ENCODE measurements around the gene CEP112. TPM values are rescaled to one million over a fixed set of nuclear protein-coding genes. Genes with fewer than 3 reads are reported as not detected.

CEP112 gene
- total and polyA plus RNA-seq, 2 donors (not counting 3 experiments of a cell fraction or from before 2014, with no cell fraction given), result 1.5 to 25.3 TPM

DNA sequence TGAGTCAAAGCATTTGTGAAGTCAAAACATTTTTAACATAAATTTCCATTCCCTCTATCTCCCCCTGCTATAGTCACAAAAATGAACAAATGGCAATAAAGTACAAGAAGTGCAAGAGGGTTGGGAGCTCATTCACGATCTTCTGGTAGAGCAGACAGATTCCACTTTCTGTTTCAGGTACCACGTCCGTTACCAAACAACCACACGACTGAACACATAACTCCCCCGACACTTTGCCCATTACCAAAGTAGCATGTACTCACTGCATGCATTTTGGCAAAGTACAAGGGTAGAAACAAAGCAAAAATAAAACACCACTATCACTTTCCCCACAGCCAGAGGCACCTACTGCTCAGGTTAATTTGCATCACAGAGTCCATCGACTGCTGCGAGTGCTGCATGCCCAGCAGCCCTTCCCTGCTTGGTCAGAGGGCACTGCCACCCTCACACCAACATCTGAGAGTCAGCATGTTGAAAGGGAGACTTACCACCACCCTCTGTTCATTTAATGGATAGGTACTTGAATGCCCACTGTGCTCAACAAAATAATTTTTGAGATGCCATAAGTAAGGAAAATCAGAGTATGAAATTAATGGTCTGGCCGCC, 480.2 kb downstream of the CEP112 start:
- CTCF ChIA-PET, result interaction anchor here (0.6 kb wide), 1 partner anchor 34 kb away, joined by 3 read pairs; no protein-coding TSS in a partner anchor
- FAIRE-seq, result no peak

DNA sequence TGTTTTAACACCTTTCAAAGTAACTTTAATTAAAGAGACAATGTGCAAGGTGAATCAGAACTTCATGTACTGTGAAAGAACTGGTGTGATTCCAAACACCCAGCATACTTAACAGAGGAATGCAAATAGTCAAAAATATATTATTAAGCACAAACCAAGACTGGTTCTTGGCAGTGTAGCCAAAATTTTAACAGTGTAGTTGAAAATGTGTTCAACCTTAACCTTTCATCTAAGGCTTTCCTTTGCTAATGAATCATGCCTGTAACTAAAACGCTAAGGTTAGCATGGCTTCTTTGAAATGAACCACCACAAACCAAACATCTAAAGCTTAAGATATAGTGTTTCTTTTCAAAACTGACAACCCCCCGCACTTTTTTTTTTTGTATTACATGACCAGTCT, 484.2 kb downstream of the CEP112 start:
- intact Hi-C loops (cut with micrococcal nuclease), result no loop called here

More for the DNA sequence above, 480.2 kb downstream of the CEP112 start:
- DNase-seq (ENCODE audit: low read depth, low spot score), result no peak
- BruUV-seq (replicated peaks), result no TSS peak
- no peaks in the 10 kb centered on the region for H3K79me2 ChIP-seq (ENCODE audit: control insufficient read depth, insufficient read depth, low read length)
- H3K9ac ChIP-seq (replicated peaks; ENCODE audit: extremely low read depth, insufficient read depth, low read length), result no peak overlapping the region
- no peak for TF ChIP-seq EZH2 (IDR thresholded peaks at IDR 0.05; ENCODE audit: borderline replicate concordance, low read depth, low read length, severe bottlenecking)
- no peak for TF ChIP-seq POLR2AphosphoS5 (IDR thresholded peaks at IDR 0.05; ENCODE audit: insufficient read depth, low read depth, low read length)
- TF ChIP-seq POLR2A (IDR thresholded peaks at IDR 0.05; ENCODE audit: low read depth, low read length), result no peak
- no peaks in the 10 kb centered on the region for H3K9me1 ChIP-seq (replicated peaks; ENCODE audit: control insufficient read depth, extremely low read depth, insufficient read depth, low read length)
- H3K4me3 ChIP-seq (replicated peaks in 1 of 3; ENCODE audit: insufficient read depth in 1 of 3, low read depth in 1 of 3, low read length in 3 of 3), result no peak overlapping the region
- dilution Hi-C loops (cut with MboI; ENCODE audit: extremely low pct_ligation_motif_present, low sequenced_read_pairs), result no loop called here
- H3K4me1 ChIP-seq (ENCODE audit: control insufficient read depth, extremely low read depth, insufficient read depth, low read length), result no peaks in the 10 kb centered on the region
- H3K27ac ChIP-seq (ENCODE audit: insufficient read depth, low read depth, low read length), result no peak overlapping the region
- H2AFZ ChIP-seq (ENCODE audit: low read depth, low read length), result no peak overlapping the region
- H3K36me3 ChIP-seq (ENCODE audit: control insufficient read depth in 2 of 2, extremely low read depth in 1 of 2, insufficient read depth in 2 of 2, low read length in 2 of 2), result no peaks in the 10 kb centered on the region
- no peaks in the 10 kb centered on the region for H3K27me3 ChIP-seq (ENCODE audit: control insufficient read depth in 2 of 2, insufficient read depth in 2 of 2, low read length in 2 of 2)
- POLR2A ChIA-PET, result no interaction called here
- no peaks in the 10 kb centered on the region for H3K9me3 ChIP-seq (replicated peaks; ENCODE audit: control insufficient read depth, insufficient read depth, low read length)
- intact Hi-C loops (cut with micrococcal nuclease), result no loop called here
- no peak overlapping the region for H3K4me2 ChIP-seq (ENCODE audit: insufficient read depth, low read length)
- H4K20me1 ChIP-seq (replicated peaks; ENCODE audit: control insufficient read depth, extremely low read depth, insufficient read depth, low read length), result no peaks in the 10 kb centered on the region

More for the DNA sequence above, 484.2 kb downstream of the CEP112 start:
- H3K4me1 ChIP-seq (ENCODE audit: control insufficient read depth, extremely low read depth, insufficient read depth, low read length), result no peaks in the 10 kb centered on the region
- H3K9me1 ChIP-seq (replicated peaks; ENCODE audit: control insufficient read depth, extremely low read depth, insufficient read depth, low read length), result no peaks in the 10 kb centered on the region
- no peaks in the 10 kb centered on the region for H4K20me1 ChIP-seq (replicated peaks; ENCODE audit: control insufficient read depth, extremely low read depth, insufficient read depth, low read length)
- H3K4me3 ChIP-seq (replicated peaks in 1 of 3; ENCODE audit: insufficient read depth in 1 of 3, low read depth in 1 of 3, low read length in 3 of 3), result no peak overlapping the region
- H3K4me2 ChIP-seq (ENCODE audit: insufficient read depth, low read length), result no peak overlapping the region
- H3K9ac ChIP-seq (replicated peaks; ENCODE audit: extremely low read depth, insufficient read depth, low read length), result no peak overlapping the region
- ChIA-PET POLR2A (no interaction called here), CTCF (no interaction called here)
- no peaks in the 10 kb centered on the region for H3K9me3 ChIP-seq (replicated peaks; ENCODE audit: control insufficient read depth, insufficient read depth, low read length)
- no TSS peak for BruUV-seq (replicated peaks)
- H3K27me3 ChIP-seq (ENCODE audit: control insufficient read depth in 2 of 2, insufficient read depth in 2 of 2, low read length in 2 of 2), result no peaks in the 10 kb centered on the region
- no peak for DNase-seq (ENCODE audit: low read depth, low spot score)
- no peak for FAIRE-seq
- H3K27ac ChIP-seq (ENCODE audit: insufficient read depth, low read depth, low read length), result no peak overlapping the region
- no peak overlapping the region for H2AFZ ChIP-seq (ENCODE audit: low read depth, low read length)
- TF ChIP-seq, protein P1, sequence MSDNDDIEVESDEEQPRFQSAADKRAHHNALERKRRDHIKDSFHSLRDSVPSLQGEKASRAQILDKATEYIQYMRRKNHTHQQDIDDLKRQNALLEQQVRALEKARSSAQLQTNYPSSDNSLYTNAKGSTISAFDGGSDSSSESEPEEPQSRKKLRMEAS (IDR thresholded peaks at IDR 0.05; ENCODE audit: insufficient read depth, insufficient read length), result no peak
- TF ChIP-seq GATA2 (IDR thresholded peaks at IDR 0.05; ENCODE audit: insufficient read depth, insufficient read length, low read depth, low read length) (no peak), MYC (IDR thresholded peaks at IDR 0.05; ENCODE audit: low read depth, low read length) (no peak), JUN (IDR thresholded peaks at IDR 0.05; ENCODE audit: borderline replicate concordance, insufficient read depth, insufficient read length, low read depth) (no peak), POLR2A (IDR thresholded peaks at IDR 0.05; ENCODE audit: low read depth, low read length) (no peak), EZH2 (IDR thresholded peaks at IDR 0.05; ENCODE audit: borderline replicate concordance, low read depth, low read length, severe bottlenecking) (no peak), FOS (IDR thresholded peaks at IDR 0.05; ENCODE audit: borderline replicate concordance, insufficient read depth, low read length) (no peak)
- TF ChIP-seq, protein P2, sequence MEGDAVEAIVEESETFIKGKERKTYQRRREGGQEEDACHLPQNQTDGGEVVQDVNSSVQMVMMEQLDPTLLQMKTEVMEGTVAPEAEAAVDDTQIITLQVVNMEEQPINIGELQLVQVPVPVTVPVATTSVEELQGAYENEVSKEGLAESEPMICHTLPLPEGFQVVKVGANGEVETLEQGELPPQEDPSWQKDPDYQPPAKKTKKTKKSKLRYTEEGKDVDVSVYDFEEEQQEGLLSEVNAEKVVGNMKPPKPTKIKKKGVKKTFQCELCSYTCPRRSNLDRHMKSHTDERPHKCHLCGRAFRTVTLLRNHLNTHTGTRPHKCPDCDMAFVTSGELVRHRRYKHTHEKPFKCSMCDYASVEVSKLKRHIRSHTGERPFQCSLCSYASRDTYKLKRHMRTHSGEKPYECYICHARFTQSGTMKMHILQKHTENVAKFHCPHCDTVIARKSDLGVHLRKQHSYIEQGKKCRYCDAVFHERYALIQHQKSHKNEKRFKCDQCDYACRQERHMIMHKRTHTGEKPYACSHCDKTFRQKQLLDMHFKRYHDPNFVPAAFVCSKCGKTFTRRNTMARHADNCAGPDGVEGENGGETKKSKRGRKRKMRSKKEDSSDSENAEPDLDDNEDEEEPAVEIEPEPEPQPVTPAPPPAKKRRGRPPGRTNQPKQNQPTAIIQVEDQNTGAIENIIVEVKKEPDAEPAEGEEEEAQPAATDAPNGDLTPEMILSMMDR (IDR thresholded peaks at IDR 0.05; ENCODE audit: extremely low read depth in 1 of 2, insufficient read depth in 1 of 2, low read depth in 1 of 2, low read length in 2 of 2), result no peak
- H3K36me3 ChIP-seq (ENCODE audit: control insufficient read depth in 2 of 2, extremely low read depth in 1 of 2, insufficient read depth in 2 of 2, low read length in 2 of 2), result no peaks in the 10 kb centered on the region
- no peaks in the 10 kb centered on the region for H3K79me2 ChIP-seq (ENCODE audit: control insufficient read depth, insufficient read depth, low read length)
- dilution Hi-C loops (cut with MboI; ENCODE audit: extremely low pct_ligation_motif_present, low sequenced_read_pairs), result no loop called here

All from endothelial cell of umbilical vein (primary cell).